Neuronal stem cell (in vitro differentiated cells): ENCODE measurements around the gene SYNE2.

ENCODE experiments used
- DNase-seq: peaks from one replicate; pipeline ENCODE4 v3.0.0-alpha.2; 2013; ENCODE audit warnings: low spot score
- H2AFZ ChIP-seq: one replicate; pipeline ENCODE4 v1.6.1; 2013; ENCODE audit warnings: mild to moderate bottlenecking, low read length, inconsistent platforms
- H2AK5ac ChIP-seq: 2 replicates; pipeline ENCODE4 v1.6.1; 2013; ENCODE audit warnings: low read depth, mild to moderate bottlenecking, inconsistent platforms, low read length, moderate library complexity, mixed read lengths
- H2BK120ac ChIP-seq: 2 replicates; pipeline ENCODE4 v1.6.1; 2013; ENCODE audit warnings: low read depth, mild to moderate bottlenecking, inconsistent platforms, low read length, moderate library complexity, mixed read lengths
- H2BK12ac ChIP-seq: one replicate; pipeline ENCODE4 v1.6.1; 2013; ENCODE audit warnings: low read length, inconsistent platforms
- H2BK15ac ChIP-seq: 2 replicates; pipeline ENCODE4 v1.6.1; 2013; ENCODE audit warnings: mild to moderate bottlenecking, low read length, inconsistent platforms, mixed read lengths
- H2BK5ac ChIP-seq: one replicate; pipeline ENCODE4 v1.6.1; 2013; ENCODE audit warnings: inconsistent platforms, mild to moderate bottlenecking, low read length, moderate library complexity
- H3K14ac ChIP-seq: one replicate; pipeline ENCODE4 v1.6.1; 2013; ENCODE audit warnings: low read length, inconsistent platforms
- H3K18ac ChIP-seq: 2 replicates; pipeline ENCODE4 v1.6.1; 2013; ENCODE audit warnings: low read length, inconsistent platforms
- H3K23ac ChIP-seq: 2 replicates; pipeline ENCODE4 v1.6.1; 2013; ENCODE audit warnings: low read depth, mild to moderate bottlenecking, mixed read lengths, low read length, inconsistent platforms; ENCODE audit not compliant: poor library complexity
- H3K27ac ChIP-seq: replicated peaks from 3 replicates; pipeline ENCODE4 v1.5.1; 2013; ENCODE audit warnings: low read length, inconsistent platforms
- H3K27me3 ChIP-seq, 3 experiments: 2 replicates each; pipeline ENCODE4 v1.6.1; 2013; ENCODE audit warnings: low read length in 3 of 3, mild to moderate bottlenecking in 2 of 3, inconsistent platforms in 1 of 3, low read depth in 1 of 3, mixed read lengths in 1 of 3, moderate library complexity in 1 of 3; ENCODE audit not compliant: control insufficient read depth in 3 of 3, insufficient read depth in 3 of 3
- H3K36me3 ChIP-seq, 2 donors: replicated peaks in 1 of 2; 2 replicates each; pipeline ENCODE4 v1.6.1; 2013; ENCODE audit warnings: low read length in 2 of 2; ENCODE audit not compliant: control insufficient read depth in 2 of 2, insufficient read depth in 2 of 2
- H3K4ac ChIP-seq: 2 replicates; pipeline ENCODE4 v1.6.1; 2013; ENCODE audit warnings: inconsistent platforms, mild to moderate bottlenecking, low read length, moderate library complexity
- H3K4me1 ChIP-seq, 2 donors: 1 replicate in 1 of 2; 2 replicates in 1 of 2; pipeline ENCODE4 v1.6.1; 2013; ENCODE audit warnings: low read length in 2 of 2, low read depth in 1 of 2; ENCODE audit not compliant: control insufficient read depth in 2 of 2, insufficient read depth in 1 of 2
- H3K4me2 ChIP-seq: one replicate; pipeline ENCODE4 v1.6.1; 2013; ENCODE audit warnings: mild to moderate bottlenecking, low read length, inconsistent platforms; ENCODE audit not compliant: insufficient read depth, poor library complexity, severe bottlenecking
- H3K4me3 ChIP-seq, 2 donors: 2 replicates each; pipeline ENCODE4 v1.5.1; 2013; ENCODE audit warnings: low read length in 2 of 2, mild to moderate bottlenecking in 2 of 2, inconsistent platforms in 1 of 2, moderate library complexity in 1 of 2
- H3K79me1 ChIP-seq: one replicate; pipeline ENCODE4 v1.6.1; 2013; ENCODE audit warnings: low read depth, mild to moderate bottlenecking, inconsistent platforms, low read length, moderate library complexity
- H3K9ac ChIP-seq: one replicate; pipeline ENCODE4 v1.6.1; 2013; ENCODE audit warnings: mild to moderate bottlenecking, low read depth, low read length, inconsistent platforms; ENCODE audit not compliant: poor library complexity
- H3K9me3 ChIP-seq, 2 donors: replicated peaks in 1 of 2; 2 replicates each; pipeline versions ENCODE3 to v1.6.1; 2013; ENCODE audit warnings: low read length in 2 of 2, mild to moderate bottlenecking in 2 of 2, inconsistent platforms in 1 of 2, low read depth in 1 of 2, mixed read lengths in 1 of 2, moderate library complexity in 1 of 2; ENCODE audit not compliant: control insufficient read depth in 2 of 2, insufficient read depth in 1 of 2
- H4K8ac ChIP-seq: one replicate; pipeline ENCODE4 v1.6.1; 2013; ENCODE audit warnings: low read depth, mild to moderate bottlenecking, inconsistent platforms, low read length, moderate library complexity
- H4K91ac ChIP-seq: one replicate; pipeline ENCODE4 v1.6.1; 2013; ENCODE audit warnings: low read length, low read depth, mild to moderate bottlenecking, inconsistent platforms; ENCODE audit not compliant: poor library complexity
- WGBS, 2 donors: extraction: QIAGEN DNeasy Blood & Tissue Kit; methylation state at CpG; one replicate each; pipeline ENCODE4 v1.1.7; 2013; ENCODE audit warnings: missing lambda C conversion rate in 2 of 2, mixed read lengths in 1 of 2; ENCODE audit not compliant: insufficient read length in 2 of 2, insufficient replicate concordance in 1 of 2; ENCODE audit errors: extremely low coverage in 2 of 2; 5-methylcytosine and 5-hydroxymethylcytosine counted together

Gene SYNE2

GRCh38 chr14:64059454-64060198, 206.8 kb downstream of the SYNE2 start:
- no peak overlapping the region for H3K4ac ChIP-seq
- no peak overlapping the region for H2BK12ac ChIP-seq
- no peak overlapping the region for H2AFZ ChIP-seq
- no peak overlapping the region for H2BK15ac ChIP-seq
- no peak overlapping the region for H2BK5ac ChIP-seq
- no peak for DNase-seq
- H2AK5ac ChIP-seq = no peak overlapping the region
- H4K91ac ChIP-seq = no peak overlapping the region
- no peak overlapping the region for H3K23ac ChIP-seq
- H3K9ac ChIP-seq = no peak overlapping the region
- H3K14ac ChIP-seq = no peak overlapping the region
- no peak overlapping the region for H3K4me3 ChIP-seq
- H4K8ac ChIP-seq = no peak overlapping the region
- no peaks in the 10 kb centered on the region for H3K79me1 ChIP-seq
- peaks cover 0 to 3% of the 10 kb centered on the region in 2 donors for H3K9me3 ChIP-seq
- H3K4me1 ChIP-seq = peaks cover 0 to 7% of the 10 kb centered on the region in 2 donors
- H3K27ac ChIP-seq = no peak overlapping the region
- no peak overlapping the region for H2BK120ac ChIP-seq
- H3K4me2 ChIP-seq = no peak overlapping the region
- peak overlapping the region; percentile 52 for H3K18ac ChIP-seq
- WGBS, 2 donors = no CpG with 5 or more reads among the region's 6 CpGs
- H3K27me3 ChIP-seq = no peaks in the 10 kb centered on the region
- H3K36me3 ChIP-seq = peaks cover 6 to 88% of the 10 kb centered on the region in 2 donors

GRCh38 chr14:64060199-64060545, 207.4 kb downstream of the SYNE2 start:
- Histone ChIP-seq H3K18ac (peak overlapping the region; percentile 59), H4K91ac (no peak overlapping the region), H2BK12ac (no peak overlapping the region), H2BK120ac (no peak overlapping the region), H3K4ac (no peak overlapping the region), H3K9ac (no peak overlapping the region), H2BK15ac (no peak overlapping the region), H3K27ac (no peak overlapping the region), H3K23ac (no peak overlapping the region), H2BK5ac (no peak overlapping the region), H3K27me3 (no peaks in the 10 kb centered on the region), H3K79me1 (no peaks in the 10 kb centered on the region), H3K4me3 (no peak overlapping the region), H3K9me3 (peaks cover 0 to 3% of the 10 kb centered on the region in 2 donors), H3K4me1 (peaks cover 0 to 7% of the 10 kb centered on the region in 2 donors), H2AK5ac (no peak overlapping the region), H2AFZ (no peak overlapping the region), H3K14ac (no peak overlapping the region), H4K8ac (no peak overlapping the region), H3K36me3 (peaks cover 6 to 88% of the 10 kb centered on the region in 2 donors), H3K4me2 (no peak overlapping the region)
- no peak for DNase-seq
- WGBS, 2 donors = no CpG with 5 or more reads among the region's 1 CpG

- no peak overlapping the region for H3K4me2 ChIP-seq
- H3K9ac ChIP-seq = no peak overlapping the region
- H3K14ac ChIP-seq = no peak overlapping the region
- H3K4me3 ChIP-seq = no peak overlapping the region
- H2AK5ac ChIP-seq = no peak overlapping the region
- no peak overlapping the region for H3K27ac ChIP-seq
- H2BK5ac ChIP-seq = no peak overlapping the region
- H2BK12ac ChIP-seq = no peak overlapping the region
- H3K9me3 ChIP-seq = peaks cover 0 to 3% of the 10 kb centered on the region in 2 donors
- H4K8ac ChIP-seq = no peak overlapping the region
- no peaks in the 10 kb centered on the region for H3K27me3 ChIP-seq
- no peak overlapping the region for H2BK15ac ChIP-seq
- peaks cover 0 to 7% of the 10 kb centered on the region in 2 donors for H3K4me1 ChIP-seq
- H2BK120ac ChIP-seq = no peak overlapping the region
- no peak overlapping the region for H4K91ac ChIP-seq
- DNase-seq = peak; percentile 17
- WGBS, 2 donors = no CpG with 5 or more reads among the region's 5 CpGs
- H3K18ac ChIP-seq = peak overlapping the region; percentile 33
- H3K79me1 ChIP-seq = no peaks in the 10 kb centered on the region
- no peak overlapping the region for H3K23ac ChIP-seq
- no peak overlapping the region for H3K4ac ChIP-seq
- peaks cover 8 to 90% of the 10 kb centered on the region in 2 donors for H3K36me3 ChIP-seq
- H2AFZ ChIP-seq = no peak overlapping the region
These were observed 207.9 kb downstream of the SYNE2 start for GRCh38 chr14:64060648-64061096.

GRCh38 chr14:64061115-64061514, 208.3 kb downstream of the SYNE2 start:
- no peak overlapping the region for H2BK120ac ChIP-seq
- no peak overlapping the region for H3K9ac ChIP-seq
- H3K27ac ChIP-seq = no peak overlapping the region
- no peaks in the 10 kb centered on the region for H3K79me1 ChIP-seq
- H2BK12ac ChIP-seq = no peak overlapping the region
- no peak overlapping the region for H2AFZ ChIP-seq
- no peak overlapping the region for H3K14ac ChIP-seq
- H3K4ac ChIP-seq = no peak overlapping the region
- no peak overlapping the region for H2BK15ac ChIP-seq
- H3K4me2 ChIP-seq = no peak overlapping the region
- H3K23ac ChIP-seq = no peak overlapping the region
- H3K9me3 ChIP-seq = peaks cover 0 to 3% of the 10 kb centered on the region in 2 donors
- no peak for DNase-seq
- no peak overlapping the region for H2BK5ac ChIP-seq
- peaks cover 0 to 7% of the 10 kb centered on the region in 2 donors for H3K4me1 ChIP-seq
- H3K4me3 ChIP-seq = no peak overlapping the region
- WGBS, 2 donors = no CpG with 5 or more reads among the region's 1 CpG
- H3K18ac ChIP-seq = no peak overlapping the region
- no peak overlapping the region for H4K91ac ChIP-seq
- H3K27me3 ChIP-seq = no peaks in the 10 kb centered on the region
- H3K36me3 ChIP-seq = peaks cover 8 to 90% of the 10 kb centered on the region in 2 donors
- H2AK5ac ChIP-seq = no peak overlapping the region
- no peak overlapping the region for H4K8ac ChIP-seq
